OCI-LY1 (cell line): ENCODE data around the gene L3MBTL3.

ENCODE experiments used
- EZH2 ChIP-seq: fragments of 200-600 bp; sonication (generic), shearing (Covaris generic); IDR thresholded peaks from 2 replicates; pipeline ENCODE4 v1.8.0; 2017; ENCODE audit warnings: borderline replicate concordance, mixed run types, mild to moderate bottlenecking, antibody characterized with exemption, low read length, moderate library complexity, mixed read lengths
- TF ChIP-seq, protein P1 (sequence below): fragments of 200-600 bp; sonication (generic), shearing (Covaris generic); IDR thresholded peaks from 2 replicates; pipeline ENCODE4 v1.5.1; 2017; ENCODE audit warnings: mild to moderate bottlenecking, antibody characterized with exemption, low read length, moderate library complexity, mixed read lengths

DNA sequence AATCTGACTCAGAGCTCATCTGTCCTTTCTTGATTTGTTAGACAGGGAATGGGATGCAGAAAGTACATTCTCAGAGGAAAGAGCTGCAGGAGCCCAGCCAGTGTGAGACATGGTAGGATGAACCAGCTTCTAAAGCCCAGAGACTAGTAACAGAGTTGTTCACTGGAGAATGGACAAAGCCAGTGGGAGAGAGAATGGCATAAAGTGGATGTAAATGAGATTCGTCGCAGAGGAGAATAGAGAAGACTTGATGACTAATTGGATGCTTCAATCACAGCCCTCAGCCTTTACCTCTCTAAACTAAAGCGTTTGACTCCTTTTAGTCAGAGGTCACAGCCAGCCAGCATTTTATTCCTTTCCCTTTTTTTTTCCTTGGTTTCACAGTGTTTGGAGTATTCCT lies 25.5 kb upstream of the L3MBTL3 start:
- TF ChIP-seq, protein P1, sequence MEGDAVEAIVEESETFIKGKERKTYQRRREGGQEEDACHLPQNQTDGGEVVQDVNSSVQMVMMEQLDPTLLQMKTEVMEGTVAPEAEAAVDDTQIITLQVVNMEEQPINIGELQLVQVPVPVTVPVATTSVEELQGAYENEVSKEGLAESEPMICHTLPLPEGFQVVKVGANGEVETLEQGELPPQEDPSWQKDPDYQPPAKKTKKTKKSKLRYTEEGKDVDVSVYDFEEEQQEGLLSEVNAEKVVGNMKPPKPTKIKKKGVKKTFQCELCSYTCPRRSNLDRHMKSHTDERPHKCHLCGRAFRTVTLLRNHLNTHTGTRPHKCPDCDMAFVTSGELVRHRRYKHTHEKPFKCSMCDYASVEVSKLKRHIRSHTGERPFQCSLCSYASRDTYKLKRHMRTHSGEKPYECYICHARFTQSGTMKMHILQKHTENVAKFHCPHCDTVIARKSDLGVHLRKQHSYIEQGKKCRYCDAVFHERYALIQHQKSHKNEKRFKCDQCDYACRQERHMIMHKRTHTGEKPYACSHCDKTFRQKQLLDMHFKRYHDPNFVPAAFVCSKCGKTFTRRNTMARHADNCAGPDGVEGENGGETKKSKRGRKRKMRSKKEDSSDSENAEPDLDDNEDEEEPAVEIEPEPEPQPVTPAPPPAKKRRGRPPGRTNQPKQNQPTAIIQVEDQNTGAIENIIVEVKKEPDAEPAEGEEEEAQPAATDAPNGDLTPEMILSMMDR: no peak
- TF ChIP-seq EZH2: no peak
